Thymus (tissue), 14 donors: ENCODE results near the gene ZNF429. TPM values are rescaled to one million over a fixed set of nuclear protein-coding genes. Genes with fewer than 3 reads are reported as not detected.
A peak's percentile ranks its signal among the peaks of the same experiment; 100 is the strongest.

Experiments used
- DNase-seq, 9 donors: peaks; one replicate each; pipeline ENCODE4 v3.0.0-alpha.2; 2013; ENCODE audit warnings: low spot score in 9 of 9, low read depth in 6 of 9, missing footprints in 1 of 9
- H3K27ac ChIP-seq, 2 donors: one replicate each; pipeline ENCODE4 v1.5.1; 2013; ENCODE audit warnings: control low read depth in 1 of 2, low read depth in 1 of 2, low read length in 1 of 2, mild to moderate bottlenecking in 1 of 2, moderate library complexity in 1 of 2
- H3K27me3 ChIP-seq, 2 donors: one replicate each; pipeline ENCODE4 v1.5.1; 2013; ENCODE audit warnings: low read length in 1 of 2; ENCODE audit not compliant: control insufficient read depth in 2 of 2, insufficient read depth in 1 of 2
- H3K36me3 ChIP-seq, 2 donors: one replicate each; pipeline ENCODE4 v1.5.1; 2013; ENCODE audit warnings: low read length in 1 of 2, mild to moderate bottlenecking in 1 of 2, moderate library complexity in 1 of 2; ENCODE audit not compliant: control insufficient read depth in 2 of 2, insufficient read depth in 2 of 2
- H3K4me1 ChIP-seq, 2 donors: one replicate each; pipeline ENCODE4 v1.5.1; 2013; ENCODE audit warnings: low read length in 2 of 2; ENCODE audit not compliant: control insufficient read depth in 2 of 2, insufficient read depth in 2 of 2
- H3K4me3 ChIP-seq, 2 donors: one replicate each; pipeline ENCODE4 v1.5.1; 2013; ENCODE audit warnings: low read length in 2 of 2, control low read depth in 1 of 2, mild to moderate bottlenecking in 1 of 2
- H3K9me3 ChIP-seq, 2 donors: one replicate each; pipeline ENCODE4 v1.5.1; 2013; ENCODE audit warnings: low read length in 1 of 2, mild to moderate bottlenecking in 1 of 2; ENCODE audit not compliant: control insufficient read depth in 2 of 2, insufficient read depth in 1 of 2
- WGBS: extraction: QIAGEN DNeasy Blood & Tissue Kit; methylation state at CpG from one replicate; pipeline ENCODE4 v1.1.7; 2013; 5-methylcytosine and 5-hydroxymethylcytosine counted together
- long read RNA-seq, 10 donors: transcript quantifications; one replicate each; lab custom pipeline, GENCODE V29; 2026
- polyA plus RNA-seq: library from polyadenylated mRNA; stranded (reverse); fragments of 200-250 nt; gene quantifications from one replicate; pipeline ENCODE4 v1.2.3, GENCODE V29; 2013
- total RNA-seq: library from RNA; stranded (reverse); fragments of 120-200 nt; gene quantifications from one replicate; pipeline ENCODE4 v1.2.4, GENCODE V29; 2013
- donor health status: healthy.

Gene ZNF429
- 10.7 TPM for total RNA-seq
- polyA plus RNA-seq, result 11.2 TPM
- long read RNA-seq, donor 1, partial matches to known transcripts, result 0 of 1 reads
- long read RNA-seq, donor 1, other reads (novel, unspliced or antisense), result 0 of 1 reads
- long read RNA-seq, donor 2, transcript ZNF429-201 (4 exons, 2,233 nt), result major isoform, 5 of 13 reads
- long read RNA-seq, donor 2, partial matches to known transcripts, result 0 of 13 reads
- long read RNA-seq, donor 2, other reads (novel, unspliced or antisense), result 6 of 13 reads
- long read RNA-seq, donor 3, partial matches to known transcripts, result 0 of 2 reads
- long read RNA-seq, donor 3, other reads (novel, unspliced or antisense), result 0 of 2 reads
- long read RNA-seq, donor 4, partial matches to known transcripts, result 18 of 19 reads
- long read RNA-seq, donor 4, other reads (novel, unspliced or antisense), result 0 of 19 reads
- long read RNA-seq, donor 5, partial matches to known transcripts, result 5 of 8 reads
- long read RNA-seq, donor 5, other reads (novel, unspliced or antisense), result 0 of 8 reads
- long read RNA-seq, donor 6, partial matches to known transcripts, result 0 of 3 reads
- long read RNA-seq, donor 6, other reads (novel, unspliced or antisense), result 0 of 3 reads
- long read RNA-seq, donor 7, result 0 reads
- long read RNA-seq, donor 8, partial matches to known transcripts, result 0 of 3 reads
- long read RNA-seq, donor 8, other reads (novel, unspliced or antisense), result 0 of 3 reads
- long read RNA-seq, donor 9, partial matches to known transcripts, result 0 of 2 reads
- long read RNA-seq, donor 9, other reads (novel, unspliced or antisense), result 0 of 2 reads
- long read RNA-seq, donor 10, result 0 reads

DNA sequence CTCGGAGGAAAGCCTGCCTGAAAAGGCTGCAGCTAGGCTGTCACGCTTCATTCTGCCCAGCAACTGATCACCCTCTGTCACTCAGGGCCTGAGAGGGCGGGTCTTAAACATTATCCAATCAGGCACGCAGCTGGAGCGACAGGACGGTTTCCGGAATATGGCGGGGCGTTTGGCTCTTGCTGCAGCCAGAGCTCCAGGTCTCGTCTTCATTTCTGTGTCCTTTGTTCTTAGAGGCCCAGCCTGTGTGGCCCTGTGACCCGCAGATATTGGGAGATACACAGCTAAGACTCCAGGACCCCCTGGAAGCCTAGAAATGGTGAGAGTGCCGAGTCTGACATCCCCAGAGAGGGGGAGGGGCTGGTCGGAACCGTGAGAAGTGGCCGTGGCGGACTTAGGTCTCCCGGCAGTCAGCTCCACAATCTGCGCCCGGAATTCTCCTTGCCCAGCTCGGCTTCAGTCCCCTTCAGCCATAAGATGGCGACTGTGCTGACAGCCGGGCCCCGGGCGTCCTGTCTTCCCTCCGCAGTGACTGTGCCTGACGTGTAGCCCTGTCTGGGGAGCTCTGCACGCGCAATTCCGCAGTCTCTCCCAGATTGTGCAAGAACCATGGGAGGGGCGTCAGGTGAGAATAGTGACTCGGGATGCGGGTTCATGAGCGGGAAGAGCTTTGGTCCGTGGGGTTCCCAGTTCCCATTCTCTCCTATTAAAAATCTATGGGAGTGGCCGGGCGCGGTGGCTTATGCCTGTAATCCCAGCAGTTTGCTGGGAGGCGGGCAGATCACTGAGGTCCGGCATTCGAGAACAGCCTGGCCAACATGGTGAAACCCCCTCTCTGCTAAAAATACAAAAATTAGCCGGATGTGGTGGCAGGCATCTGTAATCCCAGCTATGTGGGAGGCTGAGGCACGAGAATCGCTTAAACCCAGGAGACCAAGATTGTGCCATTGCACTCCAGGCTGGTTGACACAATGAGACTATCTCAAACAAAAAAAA, at the start of gene ZNF429:
Gene ZNF429 (plus strand): TSS at position 144 of the 993 bp plus-strand sequence. CDS start 170 bp downstream, at position 314.
- Histone ChIP-seq H3K4me3 (peak within 1 kb of the TSS; percentile 91 to 93), H3K27me3 (no peaks in the 10 kb centered on the region), H3K9me3 (peaks cover 0 to 5% of the 10 kb centered on the region in 2 donors), H3K27ac (peak within 1 kb of the TSS; percentile 87 to 90), H3K4me1 (peaks cover 0 to 5% of the 10 kb centered on the region in 2 donors), H3K36me3 (peaks cover 0 to 4% of the 10 kb centered on the region in 2 donors)
- peak; percentile 86 to 97 (median 91) for DNase-seq
- 2% methylated on average over 43 of the region's 43 CpGs for WGBS

GRCh38 chr19:21460686-21461085, 44.7 kb upstream of the ZNF429 start:
- Histone ChIP-seq H3K9me3 (peaks cover 0 to 28% of the 10 kb centered on the region in 2 donors), H3K27me3 (no peaks in the 10 kb centered on the region), H3K27ac (no peak overlapping the region), H3K4me3 (no peak overlapping the region), H3K4me1 (no peaks in the 10 kb centered on the region), H3K36me3 (no peaks in the 10 kb centered on the region)
- no peak for DNase-seq

DNA sequence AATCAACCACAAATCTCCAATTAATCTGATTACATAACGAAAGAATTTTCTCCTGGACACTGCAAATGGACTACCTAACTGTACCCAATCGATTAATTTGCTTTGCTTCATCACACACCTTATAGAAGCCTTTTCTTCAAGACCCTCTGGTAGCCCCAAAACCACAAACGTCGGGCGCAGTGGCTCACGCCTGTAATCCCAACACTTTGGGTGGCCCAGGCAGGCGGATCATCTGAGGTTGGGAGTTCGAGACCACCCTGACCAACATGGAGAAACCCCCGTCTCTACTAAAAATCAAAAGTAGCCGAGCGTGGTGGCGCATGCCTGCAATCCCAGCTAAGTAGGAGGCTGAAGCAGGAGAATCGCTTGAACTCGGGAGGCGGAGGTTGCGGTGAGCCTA, 42.9 kb upstream of the ZNF429 start:
- no peaks in the 10 kb centered on the region for H3K27me3 ChIP-seq
- DNase-seq, result no peak
- H3K36me3 ChIP-seq, result no peaks in the 10 kb centered on the region
- H3K4me3 ChIP-seq, result no peak overlapping the region
- H3K27ac ChIP-seq, result no peak overlapping the region
- H3K9me3 ChIP-seq, result peaks cover 0 to 30% of the 10 kb centered on the region in 2 donors
- 97% methylated on average over 16 of the region's 16 CpGs for WGBS
- no peaks in the 10 kb centered on the region for H3K4me1 ChIP-seq

DNA sequence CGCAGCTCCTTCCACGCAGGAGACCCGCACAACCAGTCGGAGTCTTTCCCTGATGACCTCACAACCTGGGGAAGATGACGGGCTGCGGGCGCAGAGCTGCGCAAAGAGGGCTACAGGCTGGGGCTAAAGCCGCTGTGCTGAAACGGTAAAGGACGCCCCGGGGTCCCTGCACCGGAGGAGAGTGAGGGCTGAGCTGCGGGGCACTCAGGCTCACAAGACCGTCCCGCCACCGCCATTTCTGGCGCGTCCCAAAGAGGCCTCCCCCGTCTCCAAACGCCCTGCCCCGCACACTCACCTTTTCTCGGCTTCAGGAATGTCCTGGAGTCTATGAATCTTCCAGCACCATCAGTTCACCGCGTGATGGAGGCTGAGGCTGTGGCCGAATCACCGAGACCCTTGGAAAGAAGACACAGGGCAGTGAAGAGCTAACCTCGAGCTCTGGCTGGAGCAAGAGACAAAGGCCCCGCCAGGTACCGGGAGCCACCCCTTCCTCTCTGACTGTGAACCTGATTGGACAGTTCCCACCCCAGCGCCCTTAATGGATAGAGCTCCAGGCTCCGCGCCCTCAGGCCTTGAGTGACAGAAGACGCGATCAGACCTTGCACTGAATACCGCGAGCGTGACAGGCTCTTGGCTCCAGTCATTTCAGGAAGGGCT, 41.8 kb upstream of the ZNF429 start:
- H3K4me1 ChIP-seq, result no peaks in the 10 kb centered on the region
- H3K27ac ChIP-seq, result no peak overlapping the region
- peak overlapping the region; percentile 45 to 62 for H3K4me3 ChIP-seq
- peaks cover 0 to 26% of the 10 kb centered on the region in 2 donors for H3K9me3 ChIP-seq
- no peaks in the 10 kb centered on the region for H3K36me3 ChIP-seq
- 4% methylated on average over 38 of the region's 38 CpGs for WGBS
- no peaks in the 10 kb centered on the region for H3K27me3 ChIP-seq
- DNase-seq, result peak; percentile 56 to 90 (median 74)

GRCh38 chr19:21466627-21467026, 38.8 kb upstream of the ZNF429 start:
- H3K27me3 ChIP-seq, result no peaks in the 10 kb centered on the region
- H3K4me1 ChIP-seq, result no peaks in the 10 kb centered on the region
- WGBS, result 94% methylated on average over 8 of the region's 8 CpGs
- DNase-seq, result no peak
- peaks cover 0 to 21% of the 10 kb centered on the region in 2 donors for H3K9me3 ChIP-seq
- H3K27ac ChIP-seq, result no peak overlapping the region
- no peaks in the 10 kb centered on the region for H3K36me3 ChIP-seq
- H3K4me3 ChIP-seq, result no peak overlapping the region

DNA sequence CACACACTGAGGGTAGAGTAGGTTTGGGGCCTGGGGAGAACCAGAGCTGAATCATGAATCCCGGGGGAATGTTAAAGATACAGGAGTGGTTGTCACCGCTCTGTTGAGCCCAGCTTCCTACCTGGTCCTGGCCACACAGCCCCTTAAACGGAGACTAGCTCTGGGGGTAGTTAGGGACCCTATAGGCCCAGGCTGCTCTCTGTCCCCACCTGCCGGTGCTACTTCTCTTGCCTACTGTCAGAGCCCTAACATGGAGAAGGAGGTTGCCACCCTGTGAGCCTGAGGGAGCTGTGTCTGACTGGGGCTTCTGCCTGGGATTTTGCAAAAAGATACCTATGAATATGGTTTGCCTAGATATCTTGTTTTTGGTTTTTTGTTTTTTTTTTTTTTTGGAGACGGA, 36.6 kb upstream of the ZNF429 start:
- no peak overlapping the region for H3K27ac ChIP-seq
- H3K36me3 ChIP-seq, result no peaks in the 10 kb centered on the region
- H3K9me3 ChIP-seq, result peaks cover 0 to 9% of the 10 kb centered on the region in 2 donors
- no peaks in the 10 kb centered on the region for H3K4me1 ChIP-seq
- WGBS, result 88% methylated on average over 5 of the region's 5 CpGs
- H3K4me3 ChIP-seq, result no peak overlapping the region
- peak in 2 of 9 donors; percentile 5 to 19 for DNase-seq
- no peaks in the 10 kb centered on the region for H3K27me3 ChIP-seq

DNA sequence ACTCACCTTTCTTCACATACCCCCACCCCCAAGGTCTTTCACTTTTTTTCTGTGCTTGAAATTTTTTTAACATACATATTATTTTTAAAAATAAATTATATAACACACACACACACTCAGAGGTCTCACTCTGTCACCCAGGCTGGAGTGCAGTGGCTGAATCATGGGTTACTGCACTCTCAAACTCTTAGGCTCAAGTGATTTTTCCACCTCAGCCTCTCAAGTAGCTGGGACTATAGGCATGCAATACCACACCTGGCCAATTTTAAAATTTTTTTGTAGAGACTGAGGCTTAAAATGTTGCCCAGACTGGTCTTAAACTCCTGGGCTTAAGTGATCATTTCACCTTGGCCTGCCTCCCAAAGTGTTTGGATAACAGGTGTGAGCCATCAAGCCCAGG, 32.9 kb upstream of the ZNF429 start:
- H3K27ac ChIP-seq, result no peak overlapping the region
- H3K4me1 ChIP-seq, result peaks cover 0 to 5% of the 10 kb centered on the region in 2 donors
- H3K36me3 ChIP-seq, result no peaks in the 10 kb centered on the region
- DNase-seq, result no peak
- no peak overlapping the region for H3K4me3 ChIP-seq
- peaks cover 0 to 11% of the 10 kb centered on the region in 2 donors for H3K9me3 ChIP-seq
- H3K27me3 ChIP-seq, result peaks cover 0 to 2% of the 10 kb centered on the region in 2 donors

- Histone ChIP-seq H3K36me3 (no peaks in the 10 kb centered on the region), H3K4me1 (peaks cover 0 to 5% of the 10 kb centered on the region in 2 donors), H3K4me3 (peak overlapping the region; percentile 39 to 49), H3K9me3 (peaks cover 0 to 11% of the 10 kb centered on the region in 2 donors), H3K27me3 (peaks cover 0 to 2% of the 10 kb centered on the region in 2 donors), H3K27ac (no peak overlapping the region)
- peak; percentile 65 to 88 (median 75) for DNase-seq
- WGBS, result 2% methylated on average over 37 of the region's 37 CpGs
These were observed 30.7 kb upstream of the ZNF429 start for GRCh38 chr19:21474671-21475181.
